SK-N-MC (cell line): ENCODE measurements around the gene TRDMT1.

ENCODE experiments used
- FOXP2 ChIP-seq: optimal IDR thresholded peaks from 2 replicates; pipeline ENCODE3; 2011; ENCODE audit warnings: mild to moderate bottlenecking, moderate library complexity; ENCODE audit not compliant: insufficient read depth; ENCODE audit errors: extremely low read length, control extremely low read depth
- POLR2AphosphoS5 ChIP-seq: IDR thresholded peaks from 2 replicates; pipeline ENCODE4 v1.6.1; 2012; ENCODE audit warnings: mild to moderate bottlenecking, low read depth, low read length, borderline replicate concordance

DNA sequence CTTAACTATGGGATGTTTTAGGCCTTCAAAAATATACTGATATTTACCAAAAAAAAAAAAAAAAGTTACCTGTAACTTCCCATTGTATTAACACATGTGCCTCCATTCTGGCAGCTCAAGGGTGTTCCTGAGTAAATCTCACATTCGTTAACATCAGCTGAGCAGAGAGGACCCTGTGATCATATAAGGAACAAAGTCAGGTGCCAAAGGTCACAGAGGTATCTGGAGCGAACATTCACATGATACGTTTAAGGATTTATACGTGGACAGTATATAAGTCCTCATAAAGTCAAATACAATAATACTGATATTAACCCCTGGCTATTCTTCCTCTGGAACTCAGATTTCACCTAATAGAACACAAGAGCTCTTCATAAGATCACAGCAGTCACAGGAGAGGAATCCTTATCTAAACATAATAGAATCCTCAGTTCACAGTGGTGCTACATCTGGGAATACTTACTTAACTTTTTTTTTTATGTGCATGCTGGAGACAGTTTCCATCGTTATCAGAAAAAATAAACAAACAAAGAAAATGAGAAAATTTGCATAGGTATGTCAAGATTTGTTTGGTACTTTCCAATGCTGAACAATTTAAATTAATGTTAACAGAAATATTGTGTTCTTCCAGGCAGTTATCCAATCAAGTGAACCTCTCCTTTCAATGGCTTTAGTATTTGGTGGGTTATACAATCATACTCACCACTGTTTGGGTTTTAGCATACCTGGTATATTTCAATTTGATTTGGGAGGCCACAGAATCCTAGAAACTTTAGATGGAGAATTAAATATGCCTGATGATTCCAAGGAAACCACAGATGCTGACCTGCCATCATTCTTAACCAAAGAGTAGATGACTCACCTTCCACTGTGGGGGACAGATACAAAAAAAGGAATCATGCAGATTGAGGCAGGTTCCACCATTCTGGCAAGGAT lies 78.5 kb downstream of the TRDMT1 start:
- no peak for TF ChIP-seq POLR2AphosphoS5
- TF ChIP-seq FOXP2: no peak
